ENCODE data around the gene GOLPH3L. TPM values are rescaled to one million over a fixed set of nuclear protein-coding genes. Genes with fewer than 3 reads are reported as not detected.
"Not testable (repeated sequence)": the region's sequence is repeated elsewhere in the genome, so short reads cannot be mapped to it uniquely, and the experiment has no call there.

Gene GOLPH3L
- total and polyA plus RNA-seq, 10 of the 15 experiments (the other 5 are each of a cell fraction or from before 2014, with no cell fraction given): 7.7 to 29.9 (median 19.2) TPM

GRCh38 chr1:150624134-150624533 is 72.8 kb downstream of the GOLPH3L start:
- H3K9ac ChIP-seq (ENCODE audit: control insufficient read depth, insufficient read depth, low read length); H2AFZ ChIP-seq (ENCODE audit: control insufficient read depth, low read depth, low read length); H3K27me3 ChIP-seq (replicated peaks in 1 of 2; ENCODE audit: control insufficient read depth in 2 of 2, insufficient read depth in 2 of 2, low read length in 1 of 2); H3K4me3 ChIP-seq; BruUV-seq (replicated peaks); DNase-seq (ENCODE audit: low read depth, low spot score); FAIRE-seq; H3K4me2 ChIP-seq (ENCODE audit: control insufficient read depth, insufficient read depth); ATAC-seq; H4K20me1 ChIP-seq (ENCODE audit: control insufficient read depth, insufficient read depth); in situ Hi-C loops (cut with MboI); H3K9me3 ChIP-seq (replicated peaks; ENCODE audit: control insufficient read depth, insufficient read depth, low read length): not testable (repeated sequence)
- POLR2A ChIA-PET: interaction anchor here (1.2 to 8.7 kb wide), 2 partner anchors 44 to 62 kb away, joined by 3 to 67 read pairs; no protein-coding TSS in a partner anchor
- 100% methylated on average over 1 of the region's 1 CpG for WGBS (ENCODE audit: insufficient coverage, insufficient replicate concordance, low lambda C conversion rate, missing lambda C conversion rate)
- RAD21 ChIA-PET (ENCODE audit: unreplicated experiment): interaction anchor here (0.7 to 7.4 kb wide), 3 partner anchors 45 to 61 kb away, joined by 3 to 149 read pairs (median 4); partner anchors contain the start of gene MCL1
- intact Hi-C loops (cut with micrococcal nuclease; ENCODE audit: unreplicated experiment): loop anchor here (10.0 kb wide), 4 partner anchors 139 to 351 kb away; partner anchors contain the start of genes CERS2, CTSS, SETDB1 and TARS2
- H3K79me2 ChIP-seq (ENCODE audit: control insufficient read depth, insufficient read depth, low read length): peaks cover 32% of the 10 kb centered on the region
- H3K4me1 ChIP-seq (ENCODE audit: control insufficient read depth, insufficient read depth, low read length): peaks cover 28% of the 10 kb centered on the region
- SMC1A ChIA-PET (ENCODE audit: uncharacterized antibody, unreplicated experiment): interaction anchor here (0.8 to 18.8 kb wide), 3 partner anchors 10 to 61 kb away, joined by 3 to 367 read pairs (median 3); no protein-coding TSS in a partner anchor
- H3K36me3 ChIP-seq (ENCODE audit: control insufficient read depth in 2 of 2, insufficient read depth in 2 of 2, low read length in 1 of 2): peaks cover 0 to 39% of the 10 kb centered on the region in 2 experiments
- peak overlapping the region; percentile 34 for H3K27ac ChIP-seq (ENCODE audit: control insufficient read depth, insufficient read depth)
- CTCF ChIA-PET: interaction anchor here (0.6 to 14.0 kb wide), 2 partner anchors 59 to 314 kb away, joined by 3 to 390 read pairs; no protein-coding TSS in a partner anchor

- H3K9me3 ChIP-seq (replicated peaks; ENCODE audit: control insufficient read depth, insufficient read depth, low read length): no peaks in the 10 kb centered on the region
- intact Hi-C loops (cut with micrococcal nuclease; ENCODE audit: unreplicated experiment): loop anchor here (10.0 kb wide), 4 partner anchors 138 to 352 kb away; partner anchors contain the start of genes CERS2, CTSS, SETDB1 and TARS2
- no peak overlapping the region for H3K4me3 ChIP-seq
- H3K27ac ChIP-seq (ENCODE audit: control insufficient read depth, insufficient read depth): peak overlapping the region; percentile 67
- ChIA-PET POLR2A (interaction anchor here (0.6 to 8.7 kb wide), 8 partner anchors 9 to 60 kb away, joined by 3 to 67 read pairs (median 6); partner anchors contain the start of gene MCL1), SMC1A (ENCODE audit: uncharacterized antibody, unreplicated experiment) (interaction anchor here (0.6 to 18.8 kb wide), 7 partner anchors 10 to 543 kb away, joined by 3 to 367 read pairs (median 5); no protein-coding TSS in a partner anchor), CTCF (interaction anchor here (0.7 to 14.0 kb wide), 12 partner anchors 12 to 373 kb away, joined by 3 to 390 read pairs (median 6); partner anchors contain the start of gene MCL1), RAD21 (ENCODE audit: unreplicated experiment) (interaction anchor here (1.0 to 7.4 kb wide), 6 partner anchors 10 to 75 kb away, joined by 3 to 149 read pairs (median 5); partner anchors contain the start of genes GOLPH3L and MCL1)
- H3K36me3 ChIP-seq (ENCODE audit: control insufficient read depth in 2 of 2, insufficient read depth in 2 of 2, low read length in 1 of 2): peaks cover 0 to 39% of the 10 kb centered on the region in 2 experiments
- 27% methylated on average over 6 of the region's 8 CpGs for WGBS (ENCODE audit: insufficient coverage, insufficient replicate concordance, low lambda C conversion rate, missing lambda C conversion rate)
- no peaks in the 10 kb centered on the region for H4K20me1 ChIP-seq (ENCODE audit: control insufficient read depth, insufficient read depth)
- no peak overlapping the region for H2AFZ ChIP-seq (ENCODE audit: control insufficient read depth, low read depth, low read length)
- peaks cover 15% of the 10 kb centered on the region for H3K79me2 ChIP-seq (ENCODE audit: control insufficient read depth, insufficient read depth, low read length)
- H3K27me3 ChIP-seq (replicated peaks in 1 of 2; ENCODE audit: control insufficient read depth in 2 of 2, insufficient read depth in 2 of 2, low read length in 1 of 2): no peaks in the 10 kb centered on the region
- peaks cover 26% of the 10 kb centered on the region for H3K4me1 ChIP-seq (ENCODE audit: control insufficient read depth, insufficient read depth, low read length)
- 0 out of 2 replicates have a peak, but pooled peaks have one; percentile 17 for TF ChIP-seq SPI1 (IDR thresholded peaks at IDR 0.05; ENCODE audit: borderline replicate concordance, insufficient read depth, low read depth, low read length)
- TF ChIP-seq CTCF (IDR thresholded peaks at IDR 0.05 in 2 of 3, conservative IDR thresholded peaks at IDR 0.05 in 1 of 3; ENCODE audit: control insufficient read depth in 2 of 3, extremely low read depth in 1 of 3, insufficient read depth in 1 of 3, low read depth in 3 of 3, low read length in 3 of 3): 0 out of 6 replicates have a peak, but pooled peaks of 1 of the 3 experiments have one; percentile 3
- no peak for TF ChIP-seq ASH2L (IDR thresholded peaks at IDR 0.05; ENCODE audit: borderline replicate concordance, low read depth)
- no peak for DNase-seq (ENCODE audit: low read depth, low spot score)
- BruUV-seq (replicated peaks): no TSS peak
- in situ Hi-C loops (cut with MboI): no loop called here
- ATAC-seq: peak; percentile 57
- peak overlapping the region; percentile 56 for H3K4me2 ChIP-seq (ENCODE audit: control insufficient read depth, insufficient read depth)
- peak overlapping the region; percentile 53; the same call in 1 of the 2 replicates for H3K9ac ChIP-seq (ENCODE audit: control insufficient read depth, insufficient read depth, low read length)
- FAIRE-seq: no peak
Measured at GRCh38 chr1:150622303-150622975, 74.5 kb downstream of the GOLPH3L start.
